MM.1S (cell line): ENCODE results near the gene RPS2.

Source experiments
- DNase-seq: peaks from one replicate; pipeline ENCODE4 v3.0.0-alpha.2; 2015
- H2AFZ ChIP-seq: fragments of 300-600 bp; sonication (generic); 2 replicates; pipeline ENCODE4 v1.6.0; 2016; ENCODE audit warnings: antibody characterized with exemption, low read length
- H3F3A ChIP-seq: fragments of 300-600 bp; sonication (generic); 2 replicates; pipeline ENCODE4 v1.6.1; 2016; ENCODE audit warnings: mild to moderate bottlenecking, antibody characterized with exemption, low read length, moderate library complexity, mixed read lengths; ENCODE audit not compliant: insufficient read depth
- H3K27ac ChIP-seq: fragments of 300-600 bp; sonication (generic); 2 replicates; pipeline ENCODE4 v1.5.1; 2016; ENCODE audit warnings: mild to moderate bottlenecking, low read length
- H3K27me3 ChIP-seq: fragments of 300-600 bp; sonication (generic); replicated peaks from 2 replicates; pipeline ENCODE4 v1.6.0; 2016; ENCODE audit warnings: low read length; ENCODE audit not compliant: insufficient read depth
- H3K36me3 ChIP-seq: fragments of 300-600 bp; sonication (generic); replicated peaks from 2 replicates; pipeline ENCODE4 v1.6.1; 2016; ENCODE audit warnings: mild to moderate bottlenecking, low read length, mixed read lengths; ENCODE audit not compliant: insufficient read depth
- H3K4me1 ChIP-seq: fragments of 300-600 bp; sonication (generic); 2 replicates; pipeline ENCODE4 v1.6.1; 2016; ENCODE audit warnings: low read length, mixed read lengths
- H3K4me2 ChIP-seq: fragments of 300-600 bp; sonication (generic); 2 replicates; pipeline ENCODE4 v1.6.0; 2016; ENCODE audit warnings: low read depth, low read length
- H3K4me3 ChIP-seq: fragments of 300-600 bp; sonication (generic); 2 replicates; pipeline ENCODE4 v1.5.1; 2016; ENCODE audit warnings: low read length, mixed read lengths
- H3K79me2 ChIP-seq: fragments of 300-600 bp; sonication (generic); 2 replicates; pipeline ENCODE4 v1.6.1; 2016; ENCODE audit warnings: mixed run types, low read length, mixed read lengths
- H3K9ac ChIP-seq: fragments of 300-600 bp; sonication (generic); 2 replicates; pipeline ENCODE4 v1.6.1; 2016; ENCODE audit warnings: low read length, mixed read lengths
- H3K9me2 ChIP-seq: fragments of 300-600 bp; sonication (generic); replicated peaks from 2 replicates; pipeline ENCODE4 v1.6.1; 2016; ENCODE audit warnings: mild to moderate bottlenecking, low read length, mixed read lengths; ENCODE audit not compliant: insufficient read depth
- H3K9me3 ChIP-seq: fragments of 300-600 bp; sonication (generic); replicated peaks from 2 replicates; pipeline ENCODE4 v1.6.1; 2016; ENCODE audit warnings: mild to moderate bottlenecking, low read length, mixed read lengths; ENCODE audit not compliant: insufficient read depth
- H4K20me1 ChIP-seq: fragments of 300-600 bp; sonication (generic); 2 replicates; pipeline ENCODE4 v1.6.1; 2016; ENCODE audit warnings: mild to moderate bottlenecking, low read length, moderate library complexity, mixed read lengths; ENCODE audit not compliant: insufficient read depth
- CTCF ChIP-seq: fragments of 300-600 bp; sonication (generic); IDR thresholded peaks from 2 replicates; pipeline ENCODE4 v1.5.1; 2016; ENCODE audit warnings: antibody characterized with exemption, low read length, mixed read lengths
- EZH2 ChIP-seq: fragments of 300-600 bp; sonication (generic); optimal IDR thresholded peaks from 2 replicates; pipeline ENCODE3; 2017; ENCODE audit warnings: low read depth, mild to moderate bottlenecking, antibody characterized with exemption, low read length, mixed read lengths
- EZH2phosphoT487 ChIP-seq: fragments of 300-600 bp; sonication (generic); IDR thresholded peaks from 2 replicates; pipeline ENCODE4 v1.6.1; 2018; ENCODE audit warnings: antibody characterized with exemption, low read length

The RPS2 gene

GRCh38 chr16:1926271-1926670 lies 38.4 kb downstream of the RPS2 start:
- no peak overlapping the region for H3K27ac ChIP-seq
- H3K27me3 ChIP-seq: peaks cover 35% of the 10 kb centered on the region
- peaks cover 5% of the 10 kb centered on the region for H3K4me1 ChIP-seq
- no peaks in the 10 kb centered on the region for H3F3A ChIP-seq
- H3K4me2 ChIP-seq: no peak overlapping the region
- no peak overlapping the region for H3K4me3 ChIP-seq
- no peaks in the 10 kb centered on the region for H3K79me2 ChIP-seq
- no peaks in the 10 kb centered on the region for H3K9me2 ChIP-seq
- H3K9ac ChIP-seq: no peak overlapping the region
- no peak for DNase-seq
- no peak overlapping the region for H2AFZ ChIP-seq
- no peak for TF ChIP-seq EZH2
- TF ChIP-seq EZH2phosphoT487: no peak
- no peak for TF ChIP-seq CTCF
- H4K20me1 ChIP-seq: no peaks in the 10 kb centered on the region
- no peaks in the 10 kb centered on the region for H3K9me3 ChIP-seq
- H3K36me3 ChIP-seq: no peaks in the 10 kb centered on the region

GRCh38 chr16:1924095-1924494 lies 40.5 kb downstream of the RPS2 start:
- H3K27ac ChIP-seq: no peak overlapping the region
- TF ChIP-seq EZH2phosphoT487: no peak
- TF ChIP-seq EZH2: no peak
- no peak for TF ChIP-seq CTCF
- no peak overlapping the region for H2AFZ ChIP-seq
- no peaks in the 10 kb centered on the region for H3K36me3 ChIP-seq
- no peaks in the 10 kb centered on the region for H3K9me3 ChIP-seq
- no peaks in the 10 kb centered on the region for H3K79me2 ChIP-seq
- peaks cover 54% of the 10 kb centered on the region for H3K27me3 ChIP-seq
- no peak for DNase-seq
- H3K4me2 ChIP-seq: no peak overlapping the region
- H3K4me3 ChIP-seq: no peak overlapping the region
- H4K20me1 ChIP-seq: no peaks in the 10 kb centered on the region
- no peaks in the 10 kb centered on the region for H3K4me1 ChIP-seq
- H3F3A ChIP-seq: no peaks in the 10 kb centered on the region
- no peaks in the 10 kb centered on the region for H3K9me2 ChIP-seq
- no peak overlapping the region for H3K9ac ChIP-seq

GRCh38 chr16:1923299-1924034 lies 41.2 kb downstream of the RPS2 start:
- no peak for TF ChIP-seq EZH2
- 0 out of 2 replicates have a peak, but pooled peaks have one; percentile 10 for TF ChIP-seq CTCF
- no peak for TF ChIP-seq EZH2phosphoT487
- H3K9me3 ChIP-seq: no peaks in the 10 kb centered on the region
- H3K9me2 ChIP-seq: no peaks in the 10 kb centered on the region
- H3K4me1 ChIP-seq: no peaks in the 10 kb centered on the region
- H3K27me3 ChIP-seq: peaks cover 60% of the 10 kb centered on the region
- H3K4me2 ChIP-seq: no peak overlapping the region
- H3K79me2 ChIP-seq: no peaks in the 10 kb centered on the region
- no peak overlapping the region for H3K27ac ChIP-seq
- H3K4me3 ChIP-seq: no peak overlapping the region
- H3F3A ChIP-seq: no peaks in the 10 kb centered on the region
- DNase-seq: no peak
- no peak overlapping the region for H3K9ac ChIP-seq
- no peaks in the 10 kb centered on the region for H4K20me1 ChIP-seq
- H2AFZ ChIP-seq: no peak overlapping the region
- no peaks in the 10 kb centered on the region for H3K36me3 ChIP-seq
